Heart right ventricle (tissue), 16 donors: Measurements from ENCODE around the gene DNMT3A. TPM values are rescaled to one million over a fixed set of nuclear protein-coding genes. Genes with fewer than 3 reads are reported as not detected.

Source experiments
- ATAC-seq, 8 donors: fragments of 200-7000 bp; cut with Tn5 transposase; one replicate each; pipeline ENCODE4 v1.9.1; 2020; ENCODE audit warnings: mild to moderate bottlenecking in 8 of 8, moderate library complexity in 8 of 8, moderate number of reproducible peaks in 1 of 8
- DNase-seq, 2 donors: peaks; one replicate each; pipeline ENCODE4 v3.0.0-alpha.2; 2020
- H3K27ac ChIP-seq, 10 donors: fragments of 200-600 bp; sonication (generic) in 2 of 10; one replicate each; pipeline versions ENCODE4 v1.5.0 to v1.8.0; 2020 to 2022; ENCODE audit warnings: mild to moderate bottlenecking in 3 of 10
- H3K27me3 ChIP-seq, 7 donors: fragments of 200-600 bp; one replicate each; pipeline ENCODE4 v1.8.0; 2021 to 2022; ENCODE audit warnings: mild to moderate bottlenecking in 2 of 7
- H3K36me3 ChIP-seq, 9 donors: fragments of 200-600 bp; sonication (generic) in 1 of 9; one replicate each; pipeline versions ENCODE4 v1.5.0 to v1.8.0; 2020 to 2022; ENCODE audit warnings: mild to moderate bottlenecking in 2 of 9
- H3K4me1 ChIP-seq, 9 donors: fragments of 200-600 bp; sonication (generic) in 1 of 9; one replicate each; pipeline versions ENCODE4 v1.5.0 to v1.8.0; 2020 to 2022; ENCODE audit warnings: mild to moderate bottlenecking in 4 of 9
- H3K4me3 ChIP-seq, 10 donors: fragments of 200-600 bp; sonication (generic) in 2 of 10; one replicate each; pipeline versions ENCODE4 v1.5.0 to v1.8.0; 2020 to 2022; ENCODE audit warnings: mild to moderate bottlenecking in 7 of 10, moderate library complexity in 2 of 10
- H3K9me3 ChIP-seq, 11 donors: fragments of 200-600 bp in 10 of 11; sonication (generic) in 2 of 11; one replicate each; pipeline versions ENCODE4 v1.5.0 to v1.8.0; 2013 to 2022; ENCODE audit warnings: mild to moderate bottlenecking in 2 of 11, control low read depth in 1 of 11, moderate library complexity in 1 of 11
- WGBS, 2 donors: extraction: QIAGEN DNeasy Blood & Tissue Kit; methylation state at CpG; one replicate each; pipeline ENCODE4 v1.1.7; 2013; ENCODE audit warnings: inconsistent platforms in 1 of 2; 5-methylcytosine and 5-hydroxymethylcytosine counted together
- intact Hi-C, 10 donors: fragments of 100-400 bp; cut with DNase I; formaldehyde crosslinking; loops; one replicate each; pipeline versions ENCODE4 v1.11.1 to v1.14.2; 2022
- polyA plus RNA-seq, 2 donors: library from polyadenylated mRNA; stranded (reverse); fragments of 200-250 nt; gene quantifications; one replicate each; pipeline ENCODE4 v1.2.3, GENCODE V29; 2013
- total RNA-seq, 10 donors: library from RNA; stranded (reverse); fragmentation: NEBNext Ultra II Directional in 3 of 10; extraction: Animal tissue kit (Norgen Biotek cat#: 25700) in 3 of 10; gene quantifications; one replicate each; pipeline versions ENCODE4 v1.2.1 to v1.2.4, GENCODE V29; 2021 to 2023
- TF ChIP-seq, protein P1 (sequence below), 9 donors: fragments of 200-600 bp; sonication (generic) in 2 of 9; IDR thresholded peaks; one replicate each; pipeline versions ENCODE4 v1.5.0 to v1.8.0; 2021 to 2022; ENCODE audit warnings: antibody characterized with exemption in 9 of 9, mild to moderate bottlenecking in 5 of 9, moderate library complexity in 1 of 9
- donor health status: Arrhythmogenic right ventricular cardiomyopathy.
- donor health status: ischemic (EF 13 %, LVEDD 7.1; RV severe dilation, severe dysfunction).
- donor health status: healthy with polysubstance abuse.
- donor health status: DM: no; HTN: yes; CAD: no.
- donor health status: DM: no; HTN: no; CAD: no.
- donor health status: ischemic (EF 25% LVEDD 6.9; RV normal size, moderate dysfunction).
- donor health status: ischemic (EF 25% LVEDD 5.7; RV mildly dilated, moderate dysfunction).
- donor health status: healthy.
- donor health status: DM: yes; HTN: yes; CAD: no.
- donor health status: Ischemic cardiomyopathy.
- donor health status: ischemic (EF 35%, LVEDD 5.7; RV mildly dilated, moderate dysfunction).
- donor health status: nonischemic (EF 11% LVEDD 7.7; RV severe dilation, severe dysfunction).
- donor health status: DM: yes; HTN: yes; CAD: no.
- donor health status: PGD.
- donor health status: ischemic (EF 29% LVEDD 5.4; RV normal size, mild dysfunction).
- donor health status: nonischemic (EF 23%, LVEDD 6.1; RV moderate dilation, normal function).

DNMT3A gene
- total and polyA plus RNA-seq, 12 donors, result 4.7 to 23.7 (median 19.3) TPM

DNA sequence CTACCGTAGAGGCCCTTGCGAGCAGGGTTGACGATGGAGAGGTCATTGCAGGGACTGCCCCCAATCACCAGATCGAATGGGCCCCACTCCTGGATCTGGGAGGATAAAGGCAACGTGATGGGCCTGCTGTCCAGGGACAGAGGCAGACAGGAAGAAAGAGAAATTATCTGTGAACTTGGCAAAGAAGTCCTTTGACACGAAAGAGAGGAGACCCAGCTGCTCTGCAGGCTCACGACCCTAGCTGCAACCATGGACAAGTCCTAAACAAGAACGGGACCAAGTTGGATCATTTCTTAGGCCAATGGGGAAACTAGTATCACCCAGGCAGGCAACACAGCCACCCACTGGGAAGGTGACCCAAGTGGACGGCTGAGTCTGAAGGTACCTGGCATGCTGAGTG, 101.1 kb downstream of the DNMT3A start:
- Histone ChIP-seq H3K9me3 (no peaks in the 10 kb centered on the region), H3K4me3 (no peak overlapping the region), H3K36me3 (peaks cover 0 to 100% (median 46%) of the 10 kb centered on the region in 9 donors), H3K27me3 (no peaks in the 10 kb centered on the region), H3K27ac (no peak overlapping the region), H3K4me1 (peaks cover 0 to 23% (median 12%) of the 10 kb centered on the region in 9 donors)
- DNase-seq (no peak), ATAC-seq (no peak)
- TF ChIP-seq, protein P1, sequence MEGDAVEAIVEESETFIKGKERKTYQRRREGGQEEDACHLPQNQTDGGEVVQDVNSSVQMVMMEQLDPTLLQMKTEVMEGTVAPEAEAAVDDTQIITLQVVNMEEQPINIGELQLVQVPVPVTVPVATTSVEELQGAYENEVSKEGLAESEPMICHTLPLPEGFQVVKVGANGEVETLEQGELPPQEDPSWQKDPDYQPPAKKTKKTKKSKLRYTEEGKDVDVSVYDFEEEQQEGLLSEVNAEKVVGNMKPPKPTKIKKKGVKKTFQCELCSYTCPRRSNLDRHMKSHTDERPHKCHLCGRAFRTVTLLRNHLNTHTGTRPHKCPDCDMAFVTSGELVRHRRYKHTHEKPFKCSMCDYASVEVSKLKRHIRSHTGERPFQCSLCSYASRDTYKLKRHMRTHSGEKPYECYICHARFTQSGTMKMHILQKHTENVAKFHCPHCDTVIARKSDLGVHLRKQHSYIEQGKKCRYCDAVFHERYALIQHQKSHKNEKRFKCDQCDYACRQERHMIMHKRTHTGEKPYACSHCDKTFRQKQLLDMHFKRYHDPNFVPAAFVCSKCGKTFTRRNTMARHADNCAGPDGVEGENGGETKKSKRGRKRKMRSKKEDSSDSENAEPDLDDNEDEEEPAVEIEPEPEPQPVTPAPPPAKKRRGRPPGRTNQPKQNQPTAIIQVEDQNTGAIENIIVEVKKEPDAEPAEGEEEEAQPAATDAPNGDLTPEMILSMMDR (IDR thresholded peaks at IDR 0.05), result no peak
- 68 to 75% methylated on average over 9 of the region's 9 CpGs for WGBS, 2 donors
- intact Hi-C loops, result no loop called here

DNA sequence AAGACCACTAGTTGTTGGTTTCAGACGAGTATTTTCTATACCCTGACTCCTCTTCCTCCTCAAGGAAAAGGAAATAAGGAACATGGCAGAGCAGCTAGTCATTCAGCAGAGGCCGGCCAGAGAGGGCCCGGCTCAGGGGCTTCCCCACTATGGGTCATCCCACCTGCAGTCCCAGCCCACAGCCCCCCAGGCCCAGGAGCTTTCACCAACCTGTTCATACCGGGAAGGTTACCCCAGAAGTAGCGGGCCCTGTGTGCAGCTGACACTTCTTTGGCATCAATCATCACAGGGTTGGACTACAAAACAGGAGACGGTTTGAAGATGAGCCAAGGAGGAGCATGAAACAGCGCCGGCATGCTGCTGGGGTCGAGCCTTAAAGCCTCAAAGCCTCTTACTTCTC, 102.8 kb downstream of the DNMT3A start:
- intact Hi-C loops, result no loop called here
- H3K27me3 ChIP-seq, result no peaks in the 10 kb centered on the region
- 91 to 94% methylated on average over 9 of the region's 9 CpGs for WGBS, 2 donors
- H3K36me3 ChIP-seq, result peaks cover 0 to 100% (median 43%) of the 10 kb centered on the region in 9 donors
- H3K27ac ChIP-seq, result no peak overlapping the region
- DNase-seq (no peak), ATAC-seq (no peak)
- TF ChIP-seq, protein P1 (IDR thresholded peaks at IDR 0.05), result no peak
- H3K9me3 ChIP-seq, result no peaks in the 10 kb centered on the region
- H3K4me1 ChIP-seq, result peaks cover 0 to 23% (median 12%) of the 10 kb centered on the region in 9 donors
- H3K4me3 ChIP-seq, result no peak overlapping the region

DNA sequence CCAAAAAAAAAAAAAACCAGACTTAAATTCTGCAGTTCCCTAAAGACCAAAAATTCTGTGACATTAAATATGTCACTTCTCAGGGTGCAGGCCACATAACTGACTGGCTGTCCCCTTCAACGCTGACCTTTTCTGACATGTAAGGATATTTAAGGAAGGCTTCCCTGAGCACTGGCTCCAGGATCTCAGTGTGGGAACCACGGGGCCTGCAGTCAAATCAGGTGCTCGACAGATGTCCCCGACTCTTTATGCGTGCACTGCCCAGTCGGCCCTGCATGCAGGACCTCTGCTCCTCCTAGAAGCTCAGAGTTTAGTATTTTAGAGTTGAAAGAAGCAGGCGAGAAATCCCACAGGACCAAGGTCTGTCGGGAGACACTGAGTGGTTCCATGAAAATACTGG, 104.0 kb downstream of the DNMT3A start:
- Histone ChIP-seq H3K4me1 (peaks cover 0 to 23% (median 12%) of the 10 kb centered on the region in 9 donors), H3K27me3 (no peaks in the 10 kb centered on the region), H3K4me3 (no peak overlapping the region), H3K27ac (peak overlapping the region in 1 of 10 donors; percentile 35), H3K9me3 (no peaks in the 10 kb centered on the region), H3K36me3 (peaks cover 0 to 100% (median 52%) of the 10 kb centered on the region in 9 donors)
- no peak for DNase-seq
- intact Hi-C loops, result no loop called here
- TF ChIP-seq, protein P1 (IDR thresholded peaks at IDR 0.05), result no peak
- 55 to 66% methylated on average over 8 of the region's 8 CpGs for WGBS, 2 donors
- ATAC-seq, result peak in 4 of 8 donors; percentile 32 to 43 (median 39)

DNA sequence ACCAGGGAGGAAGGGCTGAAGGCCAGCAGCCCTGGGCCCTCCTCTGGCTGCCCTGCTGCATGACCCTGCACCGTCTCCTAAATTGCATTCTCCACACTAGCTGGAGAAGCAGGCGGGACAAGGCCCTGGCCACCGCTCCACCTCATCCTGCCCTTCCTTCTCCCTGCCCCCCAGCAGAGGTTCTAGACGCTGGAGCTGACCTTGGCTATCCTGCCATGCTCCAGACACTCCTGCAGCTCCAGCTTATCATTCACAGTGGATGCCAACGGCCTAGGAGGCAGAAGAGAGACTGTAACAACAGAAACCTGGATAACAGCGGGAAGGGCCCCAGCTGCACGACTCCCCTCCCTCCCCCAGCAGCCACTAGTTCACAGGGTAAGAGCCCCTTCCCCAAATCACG, 105.0 kb downstream of the DNMT3A start:
- ATAC-seq (peak in 7 of 8 donors; percentile 27 to 74 (median 61)), DNase-seq (no peak)
- Histone ChIP-seq H3K4me1 (peaks cover 0 to 23% (median 12%) of the 10 kb centered on the region in 9 donors), H3K9me3 (no peaks in the 10 kb centered on the region), H3K4me3 (no peak overlapping the region), H3K27me3 (no peaks in the 10 kb centered on the region), H3K27ac (peak overlapping the region in 2 of 10 donors; percentile 1 to 35), H3K36me3 (peaks cover 0 to 100% (median 53%) of the 10 kb centered on the region in 9 donors)
- TF ChIP-seq, protein P1 (IDR thresholded peaks at IDR 0.05), result no peak
- intact Hi-C loops, result no loop called here
- 56 to 57% methylated on average over 8 of the region's 8 CpGs for WGBS, 2 donors
